NCI-H2081 treated with DMSO at 0.1 percent for 48 hours (cell line): ENCODE results near the gene AKIRIN2.
"Not testable (repeated sequence)": the region's sequence is repeated elsewhere in the genome, so short reads cannot be mapped to it uniquely, and the experiment has no call there.

ENCODE experiments used
- DNase-seq: peaks from one replicate; lab custom pipeline; 2025; lab: John Stamatoyannopoulos, UW

Gene AKIRIN2

GRCh38 chr6:87718662-87719433 is 16.8 kb upstream of the AKIRIN2 start:
- no peak for DNase-seq

GRCh38 chr6:87716928-87717614 is 15.0 kb upstream of the AKIRIN2 start:
- DNase-seq: no peak

- no peak for DNase-seq
Measured at GRCh38 chr6:87714093-87714842, 12.2 kb upstream of the AKIRIN2 start.

- not testable (repeated sequence) for DNase-seq
Measured at GRCh38 chr6:87712713-87713112, 10.7 kb upstream of the AKIRIN2 start.

GRCh38 chr6:87710090-87710489 is 8.1 kb upstream of the AKIRIN2 start:
- DNase-seq: no peak

GRCh38 chr6:87708581-87709427 is 6.8 kb upstream of the AKIRIN2 start:
- not testable (repeated sequence) for DNase-seq

GRCh38 chr6:87706187-87706966 is 4.3 kb upstream of the AKIRIN2 start:
- no peak for DNase-seq

- no peak for DNase-seq
Measured at GRCh38 chr6:87705070-87705691, 3.1 kb upstream of the AKIRIN2 start.

- not testable (repeated sequence) for DNase-seq
Measured at GRCh38 chr6:87703039-87703438, 1.0 kb upstream of the AKIRIN2 start.

- no peak for DNase-seq
Measured at GRCh38 chr6:87702589-87702945, 534 bp upstream of the AKIRIN2 start.

GRCh38 chr6:87701344-87701675 is 723 bp downstream of the AKIRIN2 start:
- no peak for DNase-seq

- no peak for DNase-seq
Measured at GRCh38 chr6:87700397-87701343, 1.4 kb downstream of the AKIRIN2 start.

- no peak for DNase-seq
Measured at GRCh38 chr6:87699576-87699975, 2.5 kb downstream of the AKIRIN2 start.

- no peak for DNase-seq
Measured at GRCh38 chr6:87698547-87699006, 3.5 kb downstream of the AKIRIN2 start.

GRCh38 chr6:87697581-87698546 is 4.2 kb downstream of the AKIRIN2 start:
- DNase-seq: no peak

GRCh38 chr6:87696817-87697216 is 5.2 kb downstream of the AKIRIN2 start:
- DNase-seq: not testable (repeated sequence)

GRCh38 chr6:87692086-87692485 is 9.9 kb downstream of the AKIRIN2 start:
- no peak for DNase-seq

GRCh38 chr6:87690441-87690840 is 11.6 kb downstream of the AKIRIN2 start:
- no peak for DNase-seq
